Sigmoid colon (tissue), 7 donors: Measurements from ENCODE around the gene PHLDB2. TPM values are rescaled to one million over a fixed set of nuclear protein-coding genes. Genes with fewer than 3 reads are reported as not detected.

Source experiments
- DNase-seq: peaks from one replicate; pipeline ENCODE4 v3.0.0-alpha.2; 2019
- H3K27ac ChIP-seq, 4 donors: fragments of 200-600 bp; sonication (generic); one replicate each; pipeline ENCODE4 v1.5.1; 2016 to 2019; ENCODE audit warnings: mild to moderate bottlenecking in 1 of 4
- H3K27me3 ChIP-seq, 3 donors: fragments of 200-600 bp; sonication (generic); one replicate each; pipeline ENCODE4 v1.5.1; 2019; ENCODE audit warnings: mild to moderate bottlenecking in 1 of 3
- H3K36me3 ChIP-seq, 4 donors: fragments of 200-600 bp; sonication (generic); one replicate each; pipeline ENCODE4 v1.5.1; 2016 to 2019
- H3K4me1 ChIP-seq, 4 donors: fragments of 200-600 bp; sonication (generic); one replicate each; pipeline ENCODE4 v1.5.1; 2017 to 2019
- H3K4me3 ChIP-seq, 4 donors: fragments of 200-600 bp; sonication (generic); one replicate each; pipeline ENCODE4 v1.5.1; 2017 to 2019; ENCODE audit warnings: mild to moderate bottlenecking in 2 of 4, moderate library complexity in 1 of 4
- H3K9me3 ChIP-seq, 4 donors: fragments of 200-600 bp in 3 of 4; sonication (generic) in 3 of 4; one replicate each; pipeline versions ENCODE4 v1.5.1 to v1.6.1; 2013 to 2019
- CTCF ChIP-seq, 4 experiments: fragments of 450-650 bp in 3 of 4; fragments of 200-600 bp in 1 of 4; IDR thresholded peaks; one replicate each; pipeline ENCODE4 v1.5.1; 2016 to 2019; ENCODE audit warnings: antibody characterized with exemption in 4 of 4, mild to moderate bottlenecking in 3 of 4, moderate library complexity in 2 of 4
- EP300 ChIP-seq, 4 donors: sonication (generic); formaldehyde crosslinking; IDR thresholded peaks; one replicate each; pipeline ENCODE4 v1.6.1; 2017; ENCODE audit warnings: antibody characterized with exemption in 4 of 4
- POLR2A ChIP-seq, 2 donors: fragments of 450-650 bp; IDR thresholded peaks; one replicate each; pipeline ENCODE4 v1.6.1; 2016; ENCODE audit warnings: antibody characterized with exemption in 2 of 2, mild to moderate bottlenecking in 2 of 2, moderate library complexity in 2 of 2
- POLR2AphosphoS5 ChIP-seq, 4 donors: sonication (generic); formaldehyde crosslinking; IDR thresholded peaks; one replicate each; pipeline ENCODE4 v1.6.1; 2017; ENCODE audit warnings: antibody characterized with exemption in 4 of 4
- WGBS, 2 donors: extraction: QIAGEN DNeasy Blood & Tissue Kit; methylation state at CpG; one replicate each; pipeline ENCODE4 v1.1.7; 2013; 5-methylcytosine and 5-hydroxymethylcytosine counted together
- intact Hi-C: fragments of 100-400 bp; cut with DNase I; formaldehyde crosslinking; loops from one replicate; pipeline ENCODE4 v1.15.1; 2023
- polyA plus RNA-seq, 3 donors: library from polyadenylated mRNA; stranded (reverse); fragments of 200-250 nt; gene quantifications; one replicate each; pipeline ENCODE4 v1.2.3, GENCODE V29; 2013
- total RNA-seq, 4 donors: library from RNA; depleted of rRNA; stranded (reverse); fragments of >200 nt; gene quantifications; one replicate each; pipeline ENCODE4 v1.1.0, GENCODE V29; 2016
- donor health status: healthy with polysubstance abuse.
- donor health status: Bipolar disorder and iron deficiency.
- donor health status: healthy.

The PHLDB2 gene
- total and polyA plus RNA-seq, 7 donors, result 4.4 to 471 (median 120) TPM

DNA sequence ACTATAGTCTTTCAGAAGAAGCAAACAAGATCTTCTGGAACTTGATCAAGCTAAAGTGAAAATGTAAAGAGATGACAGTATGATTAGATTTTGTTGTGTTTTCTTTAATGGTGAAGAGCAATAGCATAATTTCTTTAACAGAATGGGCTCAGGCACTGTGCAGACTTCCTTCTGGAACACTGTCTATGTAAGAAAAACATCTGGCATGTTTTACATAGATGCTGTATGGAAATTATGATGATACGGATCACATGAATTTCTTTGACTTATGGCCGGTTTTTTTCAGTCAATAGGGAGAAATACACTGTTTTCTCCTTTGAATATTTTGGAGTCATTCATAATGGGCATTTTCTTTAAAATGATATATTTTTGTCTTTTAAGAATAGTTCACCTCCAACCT lies 42.6 kb downstream of the PHLDB2 start:
- intact Hi-C loops, result no loop called here
- peak overlapping the region in 1 of 4 donors; percentile 36 for H3K27ac ChIP-seq
- TF ChIP-seq POLR2A (IDR thresholded peaks at IDR 0.05) (no peak), POLR2AphosphoS5 (IDR thresholded peaks at IDR 0.05) (no peak), EP300 (IDR thresholded peaks at IDR 0.05) (no peak), CTCF (IDR thresholded peaks at IDR 0.05) (no peak)
- no peaks in the 10 kb centered on the region for H3K27me3 ChIP-seq
- peaks cover 0 to 45% (median 25%) of the 10 kb centered on the region in 4 donors for H3K4me1 ChIP-seq
- no peaks in the 10 kb centered on the region for H3K9me3 ChIP-seq
- H3K36me3 ChIP-seq, result peaks cover 0 to 15% (median 0%) of the 10 kb centered on the region in 4 donors
- 84 to 92% methylated on average over 2 of the region's 2 CpGs for whole genome bisulfite sequencing, 2 donors
- DNase-seq, result no peak
- H3K4me3 ChIP-seq, result no peak overlapping the region

DNA sequence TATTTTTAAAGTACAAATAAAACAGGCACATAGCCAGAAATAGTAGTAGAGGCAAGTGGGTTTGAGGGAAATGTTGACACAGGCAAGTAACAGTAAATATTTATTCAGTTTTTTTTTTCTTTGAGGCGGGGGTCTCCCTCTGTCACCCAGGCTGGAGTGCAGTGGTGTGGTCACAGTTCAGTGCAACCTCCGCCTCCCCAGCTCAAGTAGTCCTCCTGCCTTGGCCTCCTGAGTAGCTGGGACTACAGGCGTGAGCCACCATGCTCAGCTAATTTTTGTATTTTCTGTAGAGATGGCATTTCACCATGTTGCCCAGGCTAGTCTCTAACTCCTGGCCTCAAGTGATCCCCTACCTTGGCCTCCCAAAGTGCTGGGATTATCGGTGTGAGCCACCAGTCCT lies 43.5 kb downstream of the PHLDB2 start:
- Histone ChIP-seq H3K27me3 (no peaks in the 10 kb centered on the region), H3K9me3 (no peaks in the 10 kb centered on the region), H3K36me3 (peaks cover 0 to 15% (median 0%) of the 10 kb centered on the region in 4 donors), H3K27ac (peak overlapping the region in 3 of 4 donors; percentile 36 to 70 (median 66)), H3K4me1 (peaks cover 0 to 45% (median 25%) of the 10 kb centered on the region in 4 donors), H3K4me3 (no peak overlapping the region)
- intact Hi-C loops, result no loop called here
- no peak for TF ChIP-seq POLR2A (IDR thresholded peaks at IDR 0.05)
- no peak for TF ChIP-seq POLR2AphosphoS5 (IDR thresholded peaks at IDR 0.05)
- TF ChIP-seq EP300 (IDR thresholded peaks at IDR 0.05), result no peak
- TF ChIP-seq CTCF (IDR thresholded peaks at IDR 0.05), result no peak
- 84 to 88% methylated on average over 4 of the region's 4 CpGs for WGBS, 2 donors
- DNase-seq, result no peak

DNA sequence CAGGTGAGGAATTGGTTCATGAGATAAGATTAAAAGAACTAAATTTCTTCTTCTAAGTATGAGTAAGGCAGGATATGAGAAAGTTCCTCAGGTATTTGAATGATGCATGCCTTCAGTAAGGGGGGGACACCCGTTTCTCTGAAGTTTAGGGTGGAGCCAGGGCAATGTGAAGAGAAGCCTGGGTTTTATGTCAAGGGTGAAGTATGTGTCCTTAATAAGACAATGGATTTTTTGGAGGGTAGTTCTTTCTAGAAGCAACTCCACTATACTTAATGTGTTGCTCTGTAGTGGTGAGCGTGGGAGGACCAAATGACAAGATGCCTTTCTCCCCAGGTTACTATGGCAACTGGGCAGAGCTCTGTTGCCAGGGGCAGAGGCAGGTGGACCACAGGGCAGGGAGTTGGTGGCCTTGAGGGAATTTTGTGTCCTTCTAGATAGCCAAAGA lies 44.0 kb downstream of the PHLDB2 start:
- Histone ChIP-seq H3K27me3 (no peaks in the 10 kb centered on the region), H3K9me3 (no peaks in the 10 kb centered on the region), H3K4me3 (no peak overlapping the region), H3K27ac (peak overlapping the region in 3 of 4 donors; percentile 66 to 70 (median 68)), H3K4me1 (peaks cover 0 to 48% (median 25%) of the 10 kb centered on the region in 4 donors), H3K36me3 (peaks cover 0 to 15% (median 0%) of the 10 kb centered on the region in 4 donors)
- no peak for TF ChIP-seq CTCF (IDR thresholded peaks at IDR 0.05)
- WGBS, 2 donors, result 79 to 88% methylated on average over 2 of the region's 2 CpGs
- no peak for DNase-seq
- intact Hi-C loops, result no loop called here

DNA sequence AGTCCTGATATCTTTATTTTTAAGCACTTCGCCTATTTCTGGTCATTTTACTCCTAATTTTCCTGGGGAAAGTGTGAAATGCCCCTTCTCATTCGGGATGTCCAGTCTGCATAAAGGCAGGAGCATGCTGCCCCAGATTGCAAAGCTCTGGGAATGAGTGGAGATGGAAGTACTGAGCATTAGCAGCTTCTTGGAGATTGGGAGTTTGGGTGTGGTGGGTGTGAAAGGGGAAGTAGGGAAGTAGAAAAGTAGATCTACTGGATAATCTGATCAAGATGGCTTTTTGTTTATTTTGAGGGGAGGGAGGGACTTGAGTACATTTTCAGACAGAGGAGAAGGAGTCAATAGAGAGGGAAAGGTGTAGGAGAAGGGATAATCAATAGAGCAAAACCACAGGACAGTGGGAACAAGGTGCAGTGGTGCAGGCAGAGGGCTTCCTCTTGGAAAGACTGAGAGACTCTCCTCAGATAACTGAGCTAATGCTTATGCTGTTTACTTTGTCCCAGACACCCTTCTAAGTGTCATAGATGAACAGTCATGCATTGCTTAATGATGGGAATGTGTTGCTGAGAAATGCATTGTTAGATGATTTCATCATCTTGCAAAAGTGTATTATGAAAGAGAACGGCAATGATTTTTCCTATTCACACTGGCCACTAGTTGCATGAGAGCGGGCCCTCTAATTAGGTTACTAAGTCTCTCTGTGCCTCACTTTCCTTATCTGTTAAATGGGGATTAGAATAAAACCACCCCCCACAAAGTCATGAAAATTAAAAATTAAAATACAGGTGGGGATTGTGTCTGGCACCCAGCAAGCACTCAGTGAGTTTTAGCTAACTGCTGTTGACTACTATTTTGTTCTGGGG lies 45.5 kb downstream of the PHLDB2 start:
- no peaks in the 10 kb centered on the region for H3K9me3 ChIP-seq
- peak overlapping the region; percentile 57 to 70 (median 67) for H3K27ac ChIP-seq
- TF ChIP-seq EP300 (IDR thresholded peaks at IDR 0.05), result peak in 1 of 4 donors; percentile 50
- no peak for TF ChIP-seq CTCF (IDR thresholded peaks at IDR 0.05)
- TF ChIP-seq POLR2AphosphoS5 (IDR thresholded peaks at IDR 0.05), result peak; percentile 57 to 83 (median 71)
- 89% methylated on average over 4 of the region's 4 CpGs for WGBS, 2 donors
- H3K27me3 ChIP-seq, result no peaks in the 10 kb centered on the region
- peaks cover 0 to 17% (median 0%) of the 10 kb centered on the region in 4 donors for H3K36me3 ChIP-seq
- no peak for DNase-seq
- no peak overlapping the region for H3K4me3 ChIP-seq
- H3K4me1 ChIP-seq, result peaks cover 0 to 60% (median 31%) of the 10 kb centered on the region in 4 donors
- intact Hi-C loops, result loop anchor here (5.0 kb wide), 1 partner anchor 37 kb away; no protein-coding TSS in a partner anchor
